ENCODE measurements around the gene STX3. TPM values are rescaled to one million over a fixed set of nuclear protein-coding genes. Genes with fewer than 3 reads are reported as not detected.

Gene STX3
- total and polyA plus RNA-seq, 2 experiments from 2014 or later, result 19.0 to 65.5 TPM

DNA sequence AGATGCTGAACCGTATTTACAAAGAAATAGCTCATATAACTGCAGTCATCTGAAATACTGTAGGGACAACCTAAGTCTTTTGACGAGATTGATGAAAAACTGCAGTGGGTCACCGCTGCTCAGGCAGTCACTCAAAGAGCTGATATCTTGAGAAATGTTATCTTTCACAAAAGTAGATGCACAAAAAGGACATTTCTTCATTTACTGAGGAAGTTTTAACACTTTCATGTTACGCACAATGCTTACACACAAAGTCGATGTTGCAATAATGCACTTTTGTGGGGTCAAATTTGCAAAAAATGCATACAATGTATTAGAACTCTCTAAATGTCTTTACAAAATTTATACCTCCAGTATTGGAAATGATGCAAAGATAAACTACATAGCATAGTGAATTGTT lies 25.3 kb upstream of the STX3 start:
- Histone ChIP-seq H3K9me2 (ENCODE audit: insufficient read depth) (0 out of 2 replicates have a peak, but pooled peaks cover 8% of the 10 kb centered on the region), H3K36me3 (ENCODE audit: insufficient read depth) (no peaks in the 10 kb centered on the region), H3K4me3 (no peak overlapping the region), H3K27ac (ENCODE audit: low read depth) (no peak overlapping the region), H4K20me1 (replicated peaks; ENCODE audit: insufficient read depth) (no peaks in the 10 kb centered on the region), H3K4me2 (no peak overlapping the region), H3K4me1 (ENCODE audit: insufficient read depth) (no peaks in the 10 kb centered on the region), H3K27me3 (ENCODE audit: insufficient read depth) (no peaks in the 10 kb centered on the region), H3K79me2 (replicated peaks; ENCODE audit: insufficient read depth) (no peaks in the 10 kb centered on the region), H2AFZ (no peak overlapping the region), H3F3A (replicated peaks; ENCODE audit: low read depth) (no peaks in the 10 kb centered on the region)
- Mint-ChIP-seq H3K4me3 (no peak overlapping the region), H3K27me3 (ENCODE audit: insufficient read depth, low read depth, poor library complexity) (peaks cover 5% of the 10 kb centered on the region), H3K4me1 (no peaks in the 10 kb centered on the region), H3K36me3 (ENCODE audit: low read depth) (no peaks in the 10 kb centered on the region), H3K27ac (no peak overlapping the region), H3K9me3 (no peaks in the 10 kb centered on the region)
- DNase-seq (ENCODE audit: low spot score), result no peak
- ATAC-seq, result no peak
- TF ChIP-seq EZH2phosphoT487 (IDR thresholded peaks at IDR 0.05; ENCODE audit: unreplicated experiment) (no peak), ZNF114 (CRISPR knock-in tag; IDR thresholded peaks at IDR 0.05) (no peak), ZNF331 (CRISPR knock-in tag; IDR thresholded peaks at IDR 0.05; ENCODE audit: low read depth) (no peak), ETS1 (IDR thresholded peaks at IDR 0.05) (no peak), REST (IDR thresholded peaks at IDR 0.05; ENCODE audit: unreplicated experiment) (no peak), CTCF (conservative IDR thresholded peaks at IDR 0.05; ENCODE audit: low read depth in 2 of 2) (no peak), JUNB (IDR thresholded peaks at IDR 0.05; ENCODE audit: unreplicated experiment) (no peak), EZH2 (IDR thresholded peaks at IDR 0.05; ENCODE audit: low read depth, unreplicated experiment) (no peak), CREB1 (CRISPR knock-in tag; IDR thresholded peaks at IDR 0.05; ENCODE audit: low read depth) (no peak), NANOG (IDR thresholded peaks at IDR 0.05; ENCODE audit: borderline replicate concordance) (no peak), POLR2AphosphoS5 (IDR thresholded peaks at IDR 0.05; ENCODE audit: low read depth) (no peak), STAT1 (IDR thresholded peaks at IDR 0.05; ENCODE audit: unreplicated experiment) (no peak)
- TF ChIP-seq, protein P1, sequence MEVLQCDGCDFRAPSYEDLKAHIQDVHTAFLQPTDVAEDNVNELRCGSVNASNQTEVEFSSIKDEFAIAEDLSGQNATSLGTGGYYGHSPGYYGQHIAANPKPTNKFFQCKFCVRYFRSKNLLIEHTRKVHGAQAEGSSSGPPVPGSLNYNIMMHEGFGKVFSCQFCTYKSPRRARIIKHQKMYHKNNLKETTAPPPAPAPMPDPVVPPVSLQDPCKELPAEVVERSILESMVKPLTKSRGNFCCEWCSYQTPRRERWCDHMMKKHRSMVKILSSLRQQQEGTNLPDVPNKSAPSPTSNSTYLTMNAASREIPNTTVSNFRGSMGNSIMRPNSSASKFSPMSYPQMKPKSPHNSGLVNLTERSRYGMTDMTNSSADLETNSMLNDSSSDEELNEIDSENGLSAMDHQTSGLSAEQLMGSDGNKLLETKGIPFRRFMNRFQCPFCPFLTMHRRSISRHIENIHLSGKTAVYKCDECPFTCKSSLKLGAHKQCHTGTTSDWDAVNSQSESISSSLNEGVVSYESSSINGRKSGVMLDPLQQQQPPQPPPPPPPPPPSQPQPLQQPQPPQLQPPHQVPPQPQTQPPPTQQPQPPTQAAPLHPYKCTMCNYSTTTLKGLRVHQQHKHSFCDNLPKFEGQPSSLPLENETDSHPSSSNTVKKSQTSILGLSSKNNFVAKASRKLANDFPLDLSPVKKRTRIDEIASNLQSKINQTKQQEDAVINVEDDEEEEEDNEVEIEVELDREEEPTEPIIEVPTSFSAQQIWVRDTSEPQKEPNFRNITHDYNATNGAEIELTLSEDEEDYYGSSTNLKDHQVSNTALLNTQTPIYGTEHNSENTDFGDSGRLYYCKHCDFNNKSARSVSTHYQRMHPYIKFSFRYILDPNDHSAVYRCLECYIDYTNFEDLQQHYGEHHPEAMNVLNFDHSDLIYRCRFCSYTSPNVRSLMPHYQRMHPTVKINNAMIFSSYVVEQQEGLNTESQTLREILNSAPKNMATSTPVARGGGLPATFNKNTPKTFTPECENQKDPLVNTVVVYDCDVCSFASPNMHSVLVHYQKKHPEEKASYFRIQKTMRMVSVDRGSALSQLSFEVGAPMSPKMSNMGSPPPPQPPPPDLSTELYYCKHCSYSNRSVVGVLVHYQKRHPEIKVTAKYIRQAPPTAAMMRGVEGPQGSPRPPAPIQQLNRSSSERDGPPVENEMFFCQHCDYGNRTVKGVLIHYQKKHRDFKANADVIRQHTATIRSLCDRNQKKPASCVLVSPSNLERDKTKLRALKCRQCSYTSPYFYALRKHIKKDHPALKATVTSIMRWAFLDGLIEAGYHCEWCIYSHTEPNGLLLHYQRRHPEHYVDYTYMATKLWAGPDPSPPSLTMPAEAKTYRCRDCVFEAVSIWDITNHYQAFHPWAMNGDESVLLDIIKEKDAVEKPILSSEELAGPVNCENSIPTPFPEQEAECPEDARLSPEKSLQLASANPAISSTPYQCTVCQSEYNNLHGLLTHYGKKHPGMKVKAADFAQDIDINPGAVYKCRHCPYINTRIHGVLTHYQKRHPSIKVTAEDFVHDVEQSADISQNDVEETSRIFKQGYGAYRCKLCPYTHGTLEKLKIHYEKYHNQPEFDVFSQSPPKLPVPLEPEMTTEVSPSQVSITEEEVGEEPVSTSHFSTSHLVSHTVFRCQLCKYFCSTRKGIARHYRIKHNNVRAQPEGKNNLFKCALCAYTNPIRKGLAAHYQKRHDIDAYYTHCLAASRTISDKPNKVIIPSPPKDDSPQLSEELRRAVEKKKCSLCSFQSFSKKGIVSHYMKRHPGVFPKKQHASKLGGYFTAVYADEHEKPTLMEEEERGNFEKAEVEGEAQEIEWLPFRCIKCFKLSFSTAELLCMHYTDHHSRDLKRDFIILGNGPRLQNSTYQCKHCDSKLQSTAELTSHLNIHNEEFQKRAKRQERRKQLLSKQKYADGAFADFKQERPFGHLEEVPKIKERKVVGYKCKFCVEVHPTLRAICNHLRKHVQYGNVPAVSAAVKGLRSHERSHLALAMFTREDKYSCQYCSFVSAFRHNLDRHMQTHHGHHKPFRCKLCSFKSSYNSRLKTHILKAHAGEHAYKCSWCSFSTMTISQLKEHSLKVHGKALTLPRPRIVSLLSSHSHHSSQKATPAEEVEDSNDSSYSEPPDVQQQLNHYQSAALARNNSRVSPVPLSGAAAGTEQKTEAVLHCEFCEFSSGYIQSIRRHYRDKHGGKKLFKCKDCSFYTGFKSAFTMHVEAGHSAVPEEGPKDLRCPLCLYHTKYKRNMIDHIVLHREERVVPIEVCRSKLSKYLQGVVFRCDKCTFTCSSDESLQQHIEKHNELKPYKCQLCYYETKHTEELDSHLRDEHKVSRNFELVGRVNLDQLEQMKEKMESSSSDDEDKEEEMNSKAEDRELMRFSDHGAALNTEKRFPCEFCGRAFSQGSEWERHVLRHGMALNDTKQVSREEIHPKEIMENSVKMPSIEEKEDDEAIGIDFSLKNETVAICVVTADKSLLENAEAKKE (CRISPR knock-in tag; IDR thresholded peaks at IDR 0.05), result no peak
